Stimulated activated CD8-positive, alpha-beta memory T cell treated with anti-CD3 and anti-CD28 coated beads, Interleukin-7, amount 100 ng/mL, for 24 hours (primary cell): ENCODE data around the gene ABHD3.
"Not testable (repeated sequence)": the region's sequence is repeated elsewhere in the genome, so short reads cannot be mapped to it uniquely, and the experiment has no call there.

Source experiments
- DNase-seq: peaks from one replicate; pipeline ENCODE4 v3.0.0-alpha.2; 2020; ENCODE audit warnings: low read depth

Gene ABHD3

GRCh38 chr18:21650311-21650710, 54.3 kb downstream of the ABHD3 start:
- DNase-seq = no peak

DNA sequence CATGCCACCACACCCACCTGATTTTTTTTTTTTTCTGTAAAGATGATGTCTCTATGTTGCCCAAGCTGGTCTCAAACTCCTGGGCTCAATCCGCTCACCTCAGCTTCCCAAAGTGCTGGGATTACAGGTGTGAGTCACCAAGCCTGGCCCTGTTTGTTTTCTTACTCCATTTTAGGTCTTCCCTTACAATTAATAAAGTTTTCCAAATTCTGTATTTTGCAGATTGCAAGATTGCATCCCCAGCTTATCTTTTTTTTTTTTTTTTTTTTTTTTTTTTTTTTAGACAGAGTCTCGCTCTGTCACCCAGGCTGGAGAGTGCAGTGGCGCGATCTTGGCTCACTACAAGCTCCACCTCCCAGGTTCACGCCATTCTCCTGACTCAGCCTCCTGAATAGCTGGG, 64.2 kb downstream of the ABHD3 start:
- not testable (repeated sequence) for DNase-seq

DNA sequence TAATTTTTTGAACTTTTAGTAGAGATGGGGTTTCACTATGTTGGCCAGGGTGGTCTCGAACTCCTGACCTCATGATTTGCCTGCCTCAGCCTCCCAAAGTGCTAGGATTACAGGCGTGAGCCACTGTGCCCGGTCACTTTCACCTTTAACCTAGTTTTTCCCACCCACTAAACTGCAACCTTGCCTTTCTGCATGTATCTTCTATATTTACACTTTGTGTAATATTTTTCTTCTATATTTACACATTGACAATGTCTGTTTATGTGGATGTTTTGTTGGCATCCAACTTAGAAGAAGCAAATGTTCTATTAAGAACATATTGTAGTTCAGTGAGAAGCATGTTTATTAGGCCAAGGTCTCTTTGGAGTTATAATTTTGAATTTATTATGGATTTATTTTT, 65.8 kb downstream of the ABHD3 start:
- no peak for DNase-seq

GRCh38 chr18:21636769-21637168, 67.8 kb downstream of the ABHD3 start:
- DNase-seq = no peak

GRCh38 chr18:21634588-21635199, 69.9 kb downstream of the ABHD3 start:
- DNase-seq = no peak

- DNase-seq = no peak
These were observed 72.2 kb downstream of the ABHD3 start for GRCh38 chr18:21632393-21632792.

- no peak for DNase-seq
These were observed 75.3 kb downstream of the ABHD3 start for GRCh38 chr18:21629089-21629832.

DNA sequence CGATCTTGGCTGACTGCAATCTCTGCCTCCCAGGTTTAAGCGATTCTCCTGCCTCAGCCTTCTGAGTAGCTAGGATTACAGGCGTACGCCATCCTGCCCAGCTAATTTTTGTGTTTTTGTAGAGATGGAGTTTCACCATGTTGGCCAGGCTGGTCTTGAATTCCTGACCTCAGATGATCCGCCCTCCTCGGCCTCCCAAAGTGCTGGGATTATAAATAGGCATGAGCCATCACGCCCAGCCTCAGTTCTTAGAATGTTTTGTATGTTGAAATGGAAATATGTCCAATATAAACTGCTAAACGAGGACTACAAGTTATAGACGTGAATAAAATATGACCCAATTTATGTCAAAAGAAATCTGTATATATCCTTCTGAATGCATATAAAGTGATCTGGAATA, 82.9 kb downstream of the ABHD3 start:
- not testable (repeated sequence) for DNase-seq

GRCh38 chr18:21612125-21613039, 92.2 kb downstream of the ABHD3 start, which contains the start of gene SNRPD1:
Gene SNRPD1, plus strand, starts transcription at chr18:21612314. Its CDS starts 116 bp downstream, at chr18:21612430.
- DNase-seq = peak; percentile 80

DNA sequence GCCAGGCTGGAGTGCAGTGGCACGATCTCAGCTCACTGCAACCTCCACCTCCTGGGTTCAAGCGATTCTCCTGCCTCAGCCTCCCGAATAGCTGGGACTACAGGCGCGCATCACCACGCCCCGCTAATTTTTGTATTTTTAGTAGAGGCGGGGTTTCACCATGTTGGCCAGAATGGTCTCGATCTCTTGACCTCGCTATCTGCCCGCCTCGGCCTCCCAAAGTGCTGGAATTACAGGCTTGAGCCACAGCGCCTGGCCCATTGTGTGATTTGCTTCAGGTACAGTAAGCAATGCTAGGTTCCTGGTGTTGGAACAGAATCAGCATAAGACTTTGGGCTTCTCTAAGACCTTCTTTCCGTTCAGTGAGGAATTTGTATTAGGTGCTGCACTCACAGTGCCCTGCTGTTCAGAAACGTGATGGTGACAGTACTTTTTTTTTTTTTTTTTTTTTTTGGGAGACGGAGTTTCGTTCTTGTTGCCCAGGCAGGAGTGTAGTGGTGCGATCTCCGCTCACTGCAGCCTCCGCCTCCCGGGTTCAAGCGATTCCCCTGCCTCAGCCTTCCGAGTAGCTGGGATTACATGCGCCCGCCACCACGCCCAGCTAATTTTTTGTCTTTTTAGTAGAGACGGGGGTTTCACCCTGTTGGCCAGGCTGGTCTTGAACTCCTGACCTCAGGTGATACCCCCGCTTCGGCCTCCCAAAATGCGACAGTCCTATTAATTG, 93.0 kb downstream of the ABHD3 start:
- DNase-seq = not testable (repeated sequence)

DNA sequence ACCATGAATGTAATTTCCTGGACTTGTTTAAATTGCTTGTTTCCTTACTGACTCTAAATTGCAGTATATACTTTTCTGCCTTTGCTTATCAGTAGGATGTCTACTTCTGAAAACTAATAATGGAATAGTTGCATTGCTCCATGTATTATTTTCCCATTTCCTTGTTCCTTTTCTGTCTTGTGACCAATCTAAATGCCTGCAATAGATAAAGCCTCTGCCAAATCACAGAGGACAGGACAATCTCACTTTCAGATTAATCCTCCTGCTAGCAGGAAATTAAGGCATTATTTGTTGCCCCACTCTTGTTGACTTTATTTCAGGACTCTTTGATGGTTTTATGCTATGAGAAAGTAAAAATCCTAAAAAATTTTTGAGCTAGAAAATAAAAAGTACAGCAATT, 99.4 kb downstream of the ABHD3 start:
- no peak for DNase-seq

DNA sequence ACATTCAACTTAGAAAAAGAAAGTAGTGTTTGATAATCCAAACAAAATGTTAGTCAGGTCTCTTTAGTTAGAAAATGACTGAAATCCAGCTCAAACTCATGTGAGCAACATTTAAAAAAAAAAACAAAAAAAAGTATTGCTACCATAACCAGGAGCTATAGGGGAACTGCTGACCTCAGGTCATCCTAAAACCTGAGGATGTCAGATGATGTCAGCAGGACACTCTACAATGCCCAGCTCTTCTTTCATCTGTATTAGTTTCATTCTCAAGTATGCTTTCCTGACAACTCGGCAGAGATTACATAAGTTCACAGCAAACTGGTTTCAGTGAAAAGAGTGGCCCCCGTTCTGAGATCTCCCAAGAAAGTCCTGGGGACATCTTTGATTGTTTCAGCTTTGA, 99.9 kb downstream of the ABHD3 start:
- no peak for DNase-seq

DNA sequence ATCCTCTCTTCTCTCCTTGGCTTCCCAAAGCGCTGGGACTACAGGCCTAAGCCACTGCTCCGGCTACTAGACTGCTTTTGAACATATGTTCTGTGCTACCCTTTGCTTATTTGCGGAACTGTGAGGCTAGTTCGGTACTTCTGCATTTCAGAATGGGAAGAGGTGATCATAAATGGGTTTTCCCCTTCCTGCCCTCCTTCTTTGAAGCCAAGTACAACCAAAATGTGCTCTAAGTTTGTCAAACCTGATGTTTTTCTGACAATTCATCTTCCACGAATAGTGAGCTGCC, 102.3 kb downstream of the ABHD3 start:
- no peak for DNase-seq
